HCT116 (cell line): ENCODE data around the gene TSPAN14. TPM values are rescaled to one million over a fixed set of nuclear protein-coding genes. Genes with fewer than 3 reads are reported as not detected.

Experiments
- ATAC-seq: fragments of 200-7000 bp; cut with Tn5 transposase; 2 replicates; pipeline ENCODE4 v1.9.1; 2020; ENCODE audit warnings: mild to moderate bottlenecking, moderate library complexity
- BruUV-seq: library from RNA; stranded (reverse); fragments of 400-500 nt; replicated peaks from 2 replicates; lab custom pipeline; 2021; lab: Mats Ljungman, UMichigan
- CTCF ChIA-PET: fragments of 300-600 bp; sonication (Branson Sonifier 250); formaldehyde crosslinking; loops from one replicate; lab custom pipeline; 2021; ENCODE audit warnings: antibody characterized with exemption; lab: Charles Lee
- POLR2A ChIA-PET: fragments of 300-600, 350-600 bp; sonication (Branson Sonifier 250); formaldehyde crosslinking; loops from one replicate; lab custom pipeline; 2021; ENCODE audit warnings: antibody characterized with exemption; lab: Charles Lee
- RAD21 ChIA-PET, 2 experiments: fragments of 300-600 bp; sonication (Branson Sonifier 250); formaldehyde crosslinking; loops; one replicate each; lab custom pipeline; 2023; ENCODE audit warnings: low total read pairs in 2 of 2; ENCODE audit not compliant: uncharacterized antibody in 2 of 2, unreplicated experiment in 2 of 2, low non-redundant PET in 1 of 2; lab: Charles Lee
- DNase-seq: peaks from one replicate; pipeline ENCODE4 v3.0.0-alpha.2; 2010; ENCODE audit warnings: low read depth, low spot score
- H2AFZ ChIP-seq: fragments of 200-600 bp; shearing (Covaris generic), sonication (generic); 2 replicates; pipeline ENCODE4 v1.6.1; 2017; ENCODE audit warnings: low read depth, mixed run types, mixed read lengths, antibody characterized with exemption, low read length; ENCODE audit not compliant: poor library complexity, severe bottlenecking
- H3K27ac ChIP-seq: 2 replicates; pipeline ENCODE4 v1.5.1; 2012; ENCODE audit warnings: low read depth, low read length
- H3K27me3 ChIP-seq: fragments of 200-600 bp; sonication (generic); 2 replicates; pipeline ENCODE4 v1.6.1; 2016; ENCODE audit warnings: mixed run types, low read length, mixed read lengths; ENCODE audit not compliant: insufficient read depth
- H3K36me3 ChIP-seq, 2 experiments: fragments of 200-500 bp in 1 of 2; fragments of 200-600 bp in 1 of 2; sonication (Bioruptor generic) in 1 of 2; sonication (generic) in 1 of 2; 2 replicates each; pipeline versions ENCODE4 v1.5.1 to v1.6.1; 2014 to 2016; ENCODE audit warnings: low read length in 2 of 2, inconsistent platforms in 1 of 2, mixed read lengths in 1 of 2, mixed run types in 1 of 2; ENCODE audit not compliant: insufficient read depth in 2 of 2, control insufficient read depth in 1 of 2
- H3K4me1 ChIP-seq, 2 experiments: fragments of 200-600 bp in 1 of 2; sonication (generic) in 1 of 2; 2 replicates each; pipeline versions ENCODE4 v1.5.1 to v1.6.1; 2012 to 2017; ENCODE audit warnings: low read length in 2 of 2, inconsistent platforms in 1 of 2, mild to moderate bottlenecking in 1 of 2, mixed read lengths in 1 of 2, mixed run types in 1 of 2, moderate library complexity in 1 of 2; ENCODE audit not compliant: insufficient read depth in 2 of 2, control insufficient read depth in 1 of 2
- H3K4me2 ChIP-seq: fragments of 200-600 bp; sonication (generic); 2 replicates; pipeline ENCODE4 v1.6.1; 2017; ENCODE audit warnings: mixed run types, low read length, mixed read lengths
- H3K4me3 ChIP-seq, 2 experiments: fragments of 200-600 bp in 1 of 2; sonication (generic) in 1 of 2; replicated peaks in 1 of 2; 2 replicates each; pipeline ENCODE4 v1.5.1; 2011 to 2016; ENCODE audit warnings: low read length in 2 of 2, control low read depth in 1 of 2, low read depth in 1 of 2, mild to moderate bottlenecking in 1 of 2, mixed read lengths in 1 of 2, mixed run types in 1 of 2
- H3K79me2 ChIP-seq: fragments of 200-600 bp; sonication (generic); 2 replicates; pipeline ENCODE4 v1.6.1; 2017; ENCODE audit warnings: mild to moderate bottlenecking, mixed run types, low read length, moderate library complexity, mixed read lengths; ENCODE audit not compliant: insufficient read depth
- H3K9ac ChIP-seq: fragments of 200-600 bp; sonication (generic); 2 replicates; pipeline ENCODE4 v1.6.1; 2016; ENCODE audit warnings: low read length, mixed read lengths
- H3K9me2 ChIP-seq: fragments of 200-600 bp; sonication (generic), shearing (Covaris generic); 2 replicates; pipeline ENCODE4 v1.6.1; 2017; ENCODE audit warnings: mixed run types, mild to moderate bottlenecking, moderate library complexity; ENCODE audit not compliant: insufficient read depth
- H3K9me3 ChIP-seq, 2 experiments: fragments of 200-500 bp in 1 of 2; fragments of 200-600 bp in 1 of 2; sonication (Bioruptor generic) in 1 of 2; sonication (generic) in 1 of 2; 2 replicates each; pipeline ENCODE4 v1.6.1; 2014 to 2017; ENCODE audit warnings: low read length in 2 of 2, mixed read lengths in 2 of 2, inconsistent platforms in 1 of 2, low read depth in 1 of 2, mild to moderate bottlenecking in 1 of 2, mixed run types in 1 of 2, moderate library complexity in 1 of 2; ENCODE audit not compliant: control insufficient read depth in 1 of 2, insufficient read depth in 1 of 2
- H4K20me1 ChIP-seq: fragments of 200-600 bp; sonication (generic), shearing (Covaris generic); 2 replicates; pipeline ENCODE4 v1.6.1; 2017; ENCODE audit warnings: mixed run types, mild to moderate bottlenecking, moderate library complexity; ENCODE audit not compliant: insufficient read depth
- ATF3 ChIP-seq: IDR thresholded peaks from 2 replicates; pipeline ENCODE4 v1.6.1; 2012
- CBX3 ChIP-seq: IDR thresholded peaks from 2 replicates; pipeline ENCODE4 v1.6.1; 2012; ENCODE audit warnings: low read depth
- CEBPB ChIP-seq: IDR thresholded peaks from 2 replicates; pipeline ENCODE4 v1.6.1; 2012; ENCODE audit warnings: low read depth
- EGR1 ChIP-seq: IDR thresholded peaks from 2 replicates; pipeline ENCODE4 v1.6.1; 2012; ENCODE audit warnings: low read depth
- EZH2phosphoT487 ChIP-seq: fragments of 200-600 bp; IDR thresholded peaks from 2 replicates; pipeline ENCODE4 v1.6.1; 2018; ENCODE audit warnings: antibody characterized with exemption, borderline replicate concordance
- FOSL1 ChIP-seq: IDR thresholded peaks from 2 replicates; pipeline ENCODE4 v1.6.1; 2012; ENCODE audit warnings: low read depth
- MAX ChIP-seq: IDR thresholded peaks from 2 replicates; pipeline ENCODE4 v1.6.1; 2012
- POLR2A ChIP-seq: IDR thresholded peaks from 2 replicates; pipeline ENCODE4 v1.7.0; 2011; ENCODE audit warnings: borderline replicate concordance; ENCODE audit not compliant: insufficient read depth, insufficient read length; ENCODE audit errors: extremely low read depth
- POLR2AphosphoS5 ChIP-seq: IDR thresholded peaks from 2 replicates; pipeline ENCODE4 v1.6.1; 2011; ENCODE audit warnings: mild to moderate bottlenecking, low read depth, low read length, moderate library complexity
- RAD21 ChIP-seq: IDR thresholded peaks from 2 replicates; pipeline ENCODE4 v1.6.1; 2012; ENCODE audit warnings: low read depth, mild to moderate bottlenecking
- REST ChIP-seq: IDR thresholded peaks from 2 replicates; pipeline ENCODE4 v1.6.1; 2012; ENCODE audit warnings: low read depth
- SIN3A ChIP-seq: IDR thresholded peaks from 2 replicates; pipeline ENCODE4 v1.6.1; 2012; ENCODE audit warnings: low read depth
- SP1 ChIP-seq: IDR thresholded peaks from 2 replicates; pipeline ENCODE4 v1.6.1; 2012; ENCODE audit warnings: low read depth
- SRF ChIP-seq: IDR thresholded peaks from 2 replicates; pipeline ENCODE4 v1.6.1; 2012; ENCODE audit warnings: low read depth
- YY1 ChIP-seq: IDR thresholded peaks from 2 replicates; pipeline ENCODE4 v1.6.1; 2011; ENCODE audit warnings: low read length, low read depth, moderate library complexity, mild to moderate bottlenecking; ENCODE audit not compliant: insufficient replicate concordance; ENCODE audit errors: extremely low read depth
- ZBTB33 ChIP-seq: IDR thresholded peaks from 2 replicates; pipeline ENCODE4 v1.6.1; 2011; ENCODE audit warnings: mild to moderate bottlenecking, low read length, moderate library complexity; ENCODE audit not compliant: insufficient replicate concordance; ENCODE audit errors: extremely low read depth
- ZFX ChIP-seq: fragments of 450-650 bp; IDR thresholded peaks from 2 replicates; pipeline ENCODE4 v1.6.1; 2017
- intact Hi-C: fragments of 100-400 bp; cut with micrococcal nuclease; formaldehyde crosslinking; loops from 2 replicates; pipeline ENCODE4 v1.10.0; 2022
- total RNA-seq: library from RNA; stranded (reverse); gene quantifications from one replicate; pipeline ENCODE4 v1.2.1, GENCODE V29; 2021; ENCODE audit not compliant: unreplicated experiment

Gene TSPAN14
- total RNA-seq, 1 experiment from 2014 or later: 86.8 TPM

- TF ChIP-seq ZFX (no peak), CBX3 (no peak), SIN3A (peak; percentile 37; the same call in 1 of the 2 replicates), CEBPB (no peak), EZH2phosphoT487 (no peak), POLR2AphosphoS5 (0 out of 2 replicates have a peak, but pooled peaks have one; percentile 38)
Measured at GRCh38 chr10:80459047-80459865, 5.1 kb downstream of the TSPAN14 start (continued).

- Histone ChIP-seq H3K9me3 (no peaks in the 10 kb centered on the region), H3K27me3 (no peaks in the 10 kb centered on the region), H3K36me3 (no peaks in the 10 kb centered on the region), H3K27ac (peak overlapping the region; percentile 79), H3K79me2 (peaks cover 100% of the 10 kb centered on the region), H4K20me1 (peaks cover 3% of the 10 kb centered on the region; the same call in 1 of the 2 replicates), H3K4me2 (peak overlapping the region; percentile 82), H3K9me2 (no peaks in the 10 kb centered on the region), H3K9ac (peak overlapping the region; percentile 53), H3K4me1 (peaks cover 94 to 100% of the 10 kb centered on the region in 2 experiments), H3K4me3 (peak overlapping the region; percentile 33 to 47), H2AFZ (no peak overlapping the region)
- POLR2A ChIA-PET: interaction anchor here (0.6 to 3.6 kb wide), 8 partner anchors 8 to 76 kb away, joined by 3 to 18 read pairs (median 4); partner anchors contain the start of gene PRXL2A
- DNase-seq: peak; percentile 80
- BruUV-seq: no TSS peak
- intact Hi-C loops: loop anchor here (2.0 kb wide), 1 partner anchor 38 kb away; no protein-coding TSS in a partner anchor
- CTCF ChIA-PET: interaction anchor here (0.8 to 3.9 kb wide), 6 partner anchors 10 to 50 kb away, joined by 3 to 53 read pairs (median 8); no protein-coding TSS in a partner anchor
- peak; percentile 80 for ATAC-seq
- RAD21 ChIA-PET: interaction anchor here (0.9 to 5.2 kb wide), 4 partner anchors 39 to 45 kb away, joined by 4 to 23 read pairs (median 7); no protein-coding TSS in a partner anchor
- peak; percentile 57 for TF ChIP-seq MAX
- peak; percentile 90 for TF ChIP-seq CBX3
- no peak for TF ChIP-seq SRF
- no peak; the same call in 1 of the 2 replicates for TF ChIP-seq SIN3A
- TF ChIP-seq POLR2A: no peak
- no peak for TF ChIP-seq ZFX
- peak; percentile 93 for TF ChIP-seq SP1
- no peak for TF ChIP-seq ZBTB33
- no peak for TF ChIP-seq FOSL1
- TF ChIP-seq EGR1: no peak
- TF ChIP-seq REST: no peak
- no peak; the same call in 1 of the 2 replicates for TF ChIP-seq RAD21
- TF ChIP-seq YY1: peak; percentile 73
- TF ChIP-seq ATF3: no peak
Measured at GRCh38 chr10:80460399-80461207, 6.5 kb downstream of the TSPAN14 start.
